HG03066 (cell line): ENCODE results near the gene TRIM56.
"Not testable (repeated sequence)": the region's sequence is repeated elsewhere in the genome, so short reads cannot be mapped to it uniquely, and the experiment has no call there.

Experiments used
- ATAC-seq: cut with Tn5 transposase; IDR thresholded peaks from one replicate; pipeline ENCODE4 v1.9.1; 2021; ENCODE audit warnings: low read depth; ENCODE audit not compliant: unreplicated experiment

Gene TRIM56

GRCh38 chr7:101112233-101112632 is 27.0 kb downstream of the TRIM56 start:
- no peak for ATAC-seq

GRCh38 chr7:101113140-101113539 is 27.9 kb downstream of the TRIM56 start:
- ATAC-seq = not testable (repeated sequence)

- no peak for ATAC-seq
These were observed 28.6 kb downstream of the TRIM56 start for GRCh38 chr7:101113836-101114235.

- ATAC-seq = no peak
These were observed 29.2 kb downstream of the TRIM56 start for GRCh38 chr7:101114492-101114891.

- ATAC-seq = no peak
These were observed 29.9 kb downstream of the TRIM56 start for GRCh38 chr7:101115215-101115614.

GRCh38 chr7:101116898-101117297 is 31.6 kb downstream of the TRIM56 start:
- no peak for ATAC-seq

- ATAC-seq = no peak
These were observed 33.6 kb downstream of the TRIM56 start for GRCh38 chr7:101118856-101119255.

GRCh38 chr7:101119876-101120275 is 34.6 kb downstream of the TRIM56 start:
- ATAC-seq = no peak

- ATAC-seq = no peak
These were observed 35.0 kb downstream of the TRIM56 start for GRCh38 chr7:101120315-101120714.

- ATAC-seq = not testable (repeated sequence)
These were observed 36.3 kb downstream of the TRIM56 start for GRCh38 chr7:101121631-101121990.

- no peak for ATAC-seq
These were observed 37.0 kb downstream of the TRIM56 start for GRCh38 chr7:101121991-101122932.

- no peak for ATAC-seq
These were observed 37.8 kb downstream of the TRIM56 start for GRCh38 chr7:101122933-101123702.

GRCh38 chr7:101123703-101124068 is 38.4 kb downstream of the TRIM56 start:
- no peak for ATAC-seq

- ATAC-seq = no peak
These were observed 39.2 kb downstream of the TRIM56 start for GRCh38 chr7:101124376-101125056.

GRCh38 chr7:101125989-101126650 is 40.8 kb downstream of the TRIM56 start:
- no peak for ATAC-seq

GRCh38 chr7:101126651-101127459 is 41.6 kb downstream of the TRIM56 start, which contains the start of gene SERPINE1:
TSS of gene SERPINE1 (plus strand) at chr7:101127104. CDS start at chr7:101128394, 1,290 bp downstream.
- no peak for ATAC-seq

GRCh38 chr7:101127460-101128039 is 42.3 kb downstream of the TRIM56 start:
- no peak for ATAC-seq

- no peak for ATAC-seq
These were observed 43.0 kb downstream of the TRIM56 start for GRCh38 chr7:101128040-101128834.
